NOMO-1 (cell line): ENCODE measurements around the gene GZMM.
A peak's percentile ranks its signal among the peaks of the same experiment; 100 is the strongest.

Experiments used
- DNase-seq, 2 experiments: peaks; one replicate each; lab custom pipeline; 2025; ENCODE audit not compliant: unreplicated experiment in 2 of 2; lab: John Stamatoyannopoulos, UW

Gene GZMM

GRCh38 chr19:543910-544608 lies at the start of gene GZMM:
Gene GZMM, plus strand, starts transcription at chr19:544053. Its CDS starts 19 bp downstream, at chr19:544072.
- DNase-seq, result no peak

GRCh38 chr19:494171-495080 lies 49.4 kb upstream of the GZMM start:
- DNase-seq, result no peak

GRCh38 chr19:495081-495401 lies 48.8 kb upstream of the GZMM start:
- DNase-seq, result no peak

- DNase-seq, result no peak
Measured at GRCh38 chr19:495402-496111, 48.3 kb upstream of the GZMM start.

GRCh38 chr19:496112-496665 lies 47.7 kb upstream of the GZMM start, which contains the start of gene MADCAM1:
Gene MADCAM1, plus strand, starts transcription at chr19:496486. Its CDS starts 14 bp downstream, at chr19:496500.
- DNase-seq, result no peak

- no peak for DNase-seq
Measured at GRCh38 chr19:496986-497385, 46.9 kb upstream of the GZMM start.

GRCh38 chr19:497491-497868 lies 46.4 kb upstream of the GZMM start:
- DNase-seq, result no peak

- DNase-seq, result no peak
Measured at GRCh38 chr19:497869-498510, 45.9 kb upstream of the GZMM start.

- DNase-seq, result no peak
Measured at GRCh38 chr19:498511-498891, 45.4 kb upstream of the GZMM start.

GRCh38 chr19:498977-499623 lies 44.8 kb upstream of the GZMM start:
- no peak for DNase-seq

GRCh38 chr19:501646-502045 lies 42.2 kb upstream of the GZMM start:
- no peak for DNase-seq

GRCh38 chr19:504616-505015 lies 39.2 kb upstream of the GZMM start:
- no peak for DNase-seq

- DNase-seq, result peak; percentile 98
Measured at GRCh38 chr19:506404-507285, 37.2 kb upstream of the GZMM start.

GRCh38 chr19:507286-508203 lies 36.3 kb upstream of the GZMM start, which contains the start of gene TPGS1:
Gene TPGS1, plus strand, starts transcription at chr19:507497. Its CDS starts 10 bp downstream, at chr19:507507.
- peak; percentile 98 for DNase-seq

- no peak for DNase-seq
Measured at GRCh38 chr19:508204-509150, 35.4 kb upstream of the GZMM start.

- DNase-seq, result peak; percentile 80 to 88
Measured at GRCh38 chr19:510606-511100, 33.2 kb upstream of the GZMM start.
